ENCODE results near the gene HCRTR1.

HCRTR1 gene

GRCh38 chr1:31627301-31627929 lies 9.9 kb downstream of the HCRTR1 start:
- DNase-seq = peak; percentile 84

GRCh38 chr1:31627930-31628559 lies 10.6 kb downstream of the HCRTR1 start:
- peak; percentile 97 for DNase-seq

GRCh38 chr1:31628931-31629556 lies 11.6 kb downstream of the HCRTR1 start:
- DNase-seq = no peak

DNA sequence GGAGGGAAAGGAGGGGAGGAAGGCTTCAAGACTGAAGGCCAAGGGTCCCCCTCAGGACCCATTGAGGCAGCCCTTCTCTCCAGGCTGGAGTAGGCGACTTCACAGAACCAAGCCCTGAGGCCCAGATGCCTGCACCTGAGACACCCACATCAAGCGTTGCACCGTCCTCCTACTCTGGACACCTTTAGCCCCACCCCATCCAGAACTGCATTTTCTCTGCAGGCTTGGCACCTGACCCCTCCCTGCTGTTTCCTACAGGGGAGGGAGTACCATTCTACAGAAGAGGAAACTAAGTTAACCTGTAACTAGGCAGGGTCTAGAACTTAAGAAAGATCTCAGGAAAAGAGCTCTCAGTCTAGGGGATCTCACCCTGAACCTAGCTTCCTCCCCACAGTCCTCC lies 15.2 kb downstream of the HCRTR1 start:
- DNase-seq = no peak

DNA sequence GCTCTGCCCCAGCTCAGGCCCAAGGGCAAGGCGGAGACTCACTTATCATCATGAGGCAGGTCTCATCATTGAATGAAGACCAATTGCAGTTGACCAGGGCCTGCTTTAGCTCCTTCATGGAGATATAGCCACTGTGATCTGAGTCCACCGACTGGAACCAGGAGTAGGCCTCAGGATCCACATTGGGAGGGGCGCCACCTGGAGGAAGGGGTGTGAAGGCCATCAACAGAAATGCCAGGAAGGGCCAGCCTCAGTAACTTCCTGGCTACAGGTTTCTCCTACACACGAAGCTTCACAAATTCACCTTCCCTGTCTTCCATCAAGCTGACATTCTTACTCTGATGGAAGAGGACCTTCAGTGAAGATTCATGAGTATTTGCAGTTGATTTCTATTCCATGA lies 15.6 kb downstream of the HCRTR1 start:
- DNase-seq = no peak

- DNase-seq = no peak
These were observed 20.6 kb downstream of the HCRTR1 start for GRCh38 chr1:31637915-31638673.

DNA sequence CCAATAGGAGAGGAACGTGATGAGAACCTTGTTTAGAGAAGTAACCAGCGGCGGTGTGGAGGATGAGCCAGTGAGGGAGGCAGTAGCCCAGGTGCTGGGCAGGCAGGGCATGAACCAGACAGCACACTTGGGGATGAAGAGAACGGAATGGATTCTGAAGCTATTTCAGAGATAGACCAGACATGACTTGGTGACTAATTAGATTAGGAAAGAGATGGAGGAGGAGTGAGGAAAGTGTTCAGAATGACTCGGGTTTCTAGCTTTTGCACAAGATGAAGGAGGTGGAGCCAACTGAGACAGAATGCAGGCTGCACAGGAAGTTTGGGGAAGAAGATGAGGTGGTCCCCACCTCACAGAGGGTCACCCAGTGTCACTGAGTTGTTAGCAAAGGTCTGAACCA lies 22.1 kb downstream of the HCRTR1 start:
- no peak for DNase-seq

DNA sequence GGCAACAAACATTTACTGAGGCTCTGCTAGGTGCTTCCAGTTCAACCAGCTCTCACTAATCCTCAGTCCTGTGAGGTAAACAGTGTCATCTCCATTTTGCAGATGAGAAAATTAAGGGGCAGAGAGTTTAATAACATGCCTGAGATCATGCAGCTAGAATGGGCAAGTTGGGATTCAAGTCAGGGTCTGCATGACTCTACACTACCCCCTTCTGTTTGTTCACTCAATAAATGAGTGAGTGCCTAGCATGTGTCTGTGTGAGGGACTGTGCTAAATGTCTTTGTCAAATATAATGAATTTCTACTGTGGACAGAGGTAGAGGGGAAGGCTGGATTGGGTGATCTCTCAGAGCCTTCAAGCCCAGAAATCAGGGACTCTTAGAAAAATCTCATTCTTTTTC lies 22.7 kb downstream of the HCRTR1 start:
- DNase-seq = no peak

DNA sequence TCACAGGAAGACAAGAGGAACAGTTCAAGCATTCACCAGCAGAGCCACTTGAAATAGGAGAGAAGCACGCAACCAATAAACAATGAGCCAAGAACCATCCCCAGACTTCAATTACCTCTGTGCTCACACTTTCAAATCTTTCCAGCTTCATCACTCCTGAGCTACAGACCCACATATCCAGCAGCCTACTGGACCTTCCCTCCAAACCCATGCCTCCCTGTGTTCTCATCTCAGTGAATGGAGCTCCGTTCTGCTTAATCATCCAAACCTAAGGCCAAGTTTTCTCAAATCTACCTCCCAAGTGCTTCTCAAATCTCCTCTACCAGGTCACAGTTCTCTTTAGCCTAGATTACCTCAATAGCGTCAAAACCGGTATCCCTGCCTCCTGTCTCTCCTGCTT lies 23.5 kb downstream of the HCRTR1 start:
- DNase-seq = peak; percentile 80

DNA sequence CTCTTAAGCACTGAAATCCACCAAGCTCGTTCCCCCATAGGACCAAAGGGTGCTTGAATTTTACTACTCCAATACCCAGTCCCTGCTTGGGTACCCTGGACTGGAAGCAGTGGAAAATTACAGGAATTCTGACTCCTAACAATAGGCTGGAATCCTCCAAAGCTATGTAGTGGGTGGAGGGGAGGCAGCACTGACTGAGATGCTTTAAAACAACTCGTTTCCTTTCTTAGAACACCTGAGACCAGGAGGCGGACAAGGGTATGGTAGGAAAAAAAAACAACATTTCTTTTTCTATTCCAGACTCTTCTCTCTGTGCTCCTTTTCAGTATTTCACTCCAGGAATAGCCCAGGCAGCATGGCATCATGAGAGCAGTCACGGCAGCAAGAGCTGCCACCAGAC lies 24.9 kb downstream of the HCRTR1 start:
- DNase-seq = no peak

- no peak for DNase-seq
These were observed 25.4 kb downstream of the HCRTR1 start for GRCh38 chr1:31642897-31643296.

DNA sequence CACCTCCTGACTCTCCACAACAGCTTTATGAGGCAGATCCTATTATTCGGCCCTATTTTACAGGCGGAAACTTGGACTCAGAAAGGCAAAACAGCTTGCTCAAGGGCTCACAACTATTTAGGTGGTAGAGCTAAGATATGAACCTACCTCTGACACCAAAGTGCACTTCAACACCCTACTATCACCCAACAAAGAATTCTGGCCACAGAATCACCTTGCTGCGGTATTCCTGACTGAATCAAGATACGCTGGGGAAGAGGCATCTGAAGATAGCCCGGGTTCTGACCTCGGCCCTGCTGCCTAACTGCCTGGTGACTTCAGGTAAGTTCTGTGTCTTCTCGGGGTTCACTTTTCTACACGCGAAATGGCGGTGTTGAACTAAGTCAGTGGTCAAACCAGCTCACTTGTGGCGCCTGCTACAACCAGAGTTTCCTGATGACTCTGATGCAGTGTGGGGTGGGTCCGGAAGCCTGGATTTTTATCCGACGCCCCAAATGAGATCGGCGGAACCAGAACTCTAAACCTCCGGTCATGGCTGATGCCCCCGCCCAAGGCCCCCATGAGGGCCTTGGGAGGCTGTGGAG lies 26.6 kb downstream of the HCRTR1 start:
- no peak for DNase-seq

- peak; percentile 99 for DNase-seq
These were observed 27.2 kb downstream of the HCRTR1 start, which contains the start of gene PEF1 for GRCh38 chr1:31644560-31645273. TSS of gene PEF1 (minus strand) at chr1:31644876. CDS start at chr1:31644864, 12 bp downstream.

- no peak for DNase-seq
These were observed 27.7 kb downstream of the HCRTR1 start for GRCh38 chr1:31645274-31645568.

DNA sequence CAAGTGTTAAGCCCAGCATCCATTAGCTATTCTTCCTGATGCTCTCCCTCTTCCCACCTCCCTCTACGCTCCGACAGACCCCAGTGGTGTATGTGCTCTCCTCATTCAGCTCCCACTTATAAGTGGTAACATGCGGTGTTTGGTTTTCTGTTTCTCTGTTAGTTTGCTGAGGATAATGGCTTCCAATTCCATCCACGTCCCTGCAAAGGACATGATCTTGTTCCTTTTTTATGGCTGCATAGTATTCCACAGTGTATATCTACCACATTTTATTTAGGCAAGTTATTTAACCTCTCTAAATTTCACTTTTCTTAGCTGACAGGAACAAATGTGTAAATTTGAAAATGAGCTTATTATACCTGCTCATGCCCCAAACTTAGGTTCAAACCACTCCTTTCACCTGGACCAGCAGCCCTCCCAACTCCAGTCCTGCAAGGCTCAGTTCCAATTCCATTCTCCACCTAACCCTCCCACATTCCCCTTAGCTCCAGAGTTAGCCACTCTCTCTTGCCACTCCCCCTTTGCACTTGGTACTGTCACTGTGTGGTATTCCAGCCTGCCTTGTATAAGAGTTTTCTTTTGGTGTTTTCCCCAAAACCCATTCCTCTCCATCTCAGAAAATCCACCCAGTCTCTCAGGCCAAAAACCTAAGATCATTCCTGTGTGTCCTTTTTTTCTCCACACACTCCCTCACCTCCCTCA lies 28.9 kb downstream of the HCRTR1 start:
- DNase-seq = no peak

GRCh38 chr1:31647106-31647505 lies 29.6 kb downstream of the HCRTR1 start:
- no peak for DNase-seq

GRCh38 chr1:31648190-31648589 lies 30.7 kb downstream of the HCRTR1 start:
- no peak for DNase-seq

DNA sequence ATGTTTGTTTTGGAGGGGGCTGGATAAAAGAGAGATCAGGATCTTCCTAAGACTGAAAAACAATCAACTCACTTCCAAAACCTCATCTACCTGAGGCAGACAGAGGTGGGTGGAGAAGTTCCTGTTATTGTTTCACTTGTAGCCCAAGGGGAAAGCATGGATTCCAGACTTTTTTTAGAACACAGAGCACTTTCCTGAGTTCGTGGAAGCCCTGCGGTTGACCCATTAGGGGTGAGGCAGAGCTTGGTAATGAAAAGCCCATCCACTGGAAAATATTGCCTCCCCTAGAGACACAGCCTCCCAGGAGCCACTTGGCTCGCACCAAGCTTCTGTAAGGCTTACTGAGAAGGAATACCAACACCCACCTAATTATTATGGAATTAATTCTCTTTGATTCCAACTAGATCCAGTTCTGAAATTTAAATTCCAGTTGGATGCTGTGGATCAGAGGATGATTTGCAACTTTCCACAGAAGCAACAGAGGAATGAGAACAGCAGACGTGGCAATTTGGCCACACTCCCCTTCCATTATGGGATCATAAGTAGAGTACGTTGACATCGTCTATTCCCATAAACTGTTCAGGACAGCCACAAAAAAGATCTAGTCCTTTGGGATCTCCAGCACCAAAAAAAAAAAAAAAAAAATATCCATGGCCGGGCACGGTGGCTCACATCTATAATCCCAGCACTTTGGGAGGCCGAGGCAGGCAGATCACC lies 31.3 kb downstream of the HCRTR1 start:
- DNase-seq = no peak

- DNase-seq = no peak
These were observed 32.9 kb downstream of the HCRTR1 start for GRCh38 chr1:31650161-31651088.

- no peak for DNase-seq
These were observed 33.6 kb downstream of the HCRTR1 start for GRCh38 chr1:31651089-31651420.
